Stimulated activated naive CD4-positive, alpha-beta T cell (primary cell): ENCODE results near the gene RSRC1.
"Not testable (repeated sequence)": the region's sequence is repeated elsewhere in the genome, so short reads cannot be mapped to it uniquely, and the experiment has no call there.

Experiments used
- DNase-seq, 6 experiments: peaks; one replicate each; lab custom pipeline; 2025; lab: John Stamatoyannopoulos, UW

Gene RSRC1

DNA sequence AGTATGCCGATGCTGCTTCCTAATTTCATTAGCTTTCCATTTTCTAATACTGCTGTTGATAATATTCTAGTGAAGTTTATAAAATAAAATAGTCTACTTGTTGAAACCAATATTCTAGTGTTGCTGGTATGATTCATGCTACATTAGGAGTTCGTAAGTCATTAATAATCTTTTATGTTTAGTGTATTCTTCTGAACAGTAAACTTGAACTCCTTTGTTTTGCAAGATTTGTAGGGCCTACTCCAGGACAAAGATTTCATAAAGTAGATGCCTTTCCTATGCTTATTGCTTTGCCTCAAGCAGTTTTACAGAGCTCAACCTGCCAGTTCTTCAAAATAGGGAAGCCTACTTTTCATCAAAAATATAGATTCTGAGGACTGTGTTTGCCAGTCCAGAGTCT is 111.5 kb downstream of the RSRC1 start:
- DNase-seq: no peak

DNA sequence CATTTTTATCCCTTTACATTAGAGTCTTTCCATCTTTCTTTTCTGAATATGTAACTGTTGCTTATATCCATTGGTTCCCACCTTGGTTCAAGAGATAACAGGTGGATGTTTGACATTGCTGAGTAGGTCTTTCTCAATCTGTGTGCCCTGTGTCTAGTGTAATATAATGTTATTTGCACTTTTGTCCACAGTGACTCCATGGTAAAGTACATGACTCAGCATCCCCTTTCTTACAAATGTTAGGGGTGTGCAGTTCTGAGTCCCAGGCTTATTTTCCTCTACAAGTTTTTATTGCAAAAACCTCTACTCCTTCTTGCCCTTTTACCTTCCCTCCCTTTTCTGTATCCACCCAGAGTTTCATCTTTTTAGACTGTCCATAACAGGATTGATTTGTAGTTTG is 116.5 kb downstream of the RSRC1 start:
- no peak for DNase-seq

DNA sequence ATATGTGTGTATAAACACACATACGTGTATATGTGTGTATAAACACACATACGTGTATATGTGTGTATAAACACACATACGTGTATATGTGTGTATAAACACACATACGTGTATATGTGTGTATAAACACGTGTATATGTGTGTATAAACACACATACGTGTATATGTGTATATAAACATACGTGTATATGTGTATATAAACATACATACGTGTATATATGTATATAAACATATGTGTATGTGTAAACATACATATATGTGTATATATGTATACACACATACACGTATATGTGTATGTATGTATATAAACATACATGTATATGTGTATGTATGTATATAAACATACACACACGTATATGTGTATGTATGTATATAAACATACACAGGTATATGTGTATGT is 119.1 kb downstream of the RSRC1 start:
- DNase-seq: not testable (repeated sequence)

DNA sequence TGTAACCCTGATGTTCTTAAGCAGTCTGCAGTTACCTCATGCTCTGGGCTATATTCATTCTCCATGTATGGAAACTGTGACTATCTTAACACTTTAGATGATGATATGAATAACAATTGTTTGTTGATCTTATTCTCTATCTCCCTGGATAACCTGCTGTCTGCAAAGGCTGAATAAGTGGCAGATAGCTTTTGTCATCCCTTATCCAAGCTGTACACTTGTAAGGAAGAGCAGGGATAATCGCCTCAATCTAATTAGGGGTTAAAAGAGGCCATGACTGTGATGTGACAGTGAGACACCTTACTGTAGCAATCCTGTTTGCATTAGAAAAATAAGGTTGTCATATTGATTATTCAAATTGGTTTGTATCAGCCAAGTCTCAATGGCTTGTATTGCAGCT is 123.9 kb downstream of the RSRC1 start:
- DNase-seq: no peak

DNA sequence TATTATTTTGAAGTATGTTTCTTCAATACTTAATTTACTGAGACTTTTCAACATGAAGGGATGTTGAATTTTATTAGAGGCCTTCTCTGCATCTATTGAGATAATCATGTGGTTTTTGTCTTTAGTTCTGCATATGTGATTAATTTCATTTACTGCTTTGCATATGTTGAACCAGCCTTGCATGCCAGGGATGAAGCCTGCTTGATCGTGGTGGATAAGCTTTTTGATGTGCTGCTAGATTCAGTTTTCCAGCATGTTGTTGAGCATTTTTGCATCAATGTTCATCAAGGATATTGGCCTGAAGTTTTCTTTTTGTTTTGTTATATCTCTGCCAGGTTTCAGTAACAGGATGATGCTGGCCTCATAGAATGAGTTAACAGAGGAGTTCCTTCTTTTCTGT is 134.4 kb downstream of the RSRC1 start:
- no peak for DNase-seq

DNA sequence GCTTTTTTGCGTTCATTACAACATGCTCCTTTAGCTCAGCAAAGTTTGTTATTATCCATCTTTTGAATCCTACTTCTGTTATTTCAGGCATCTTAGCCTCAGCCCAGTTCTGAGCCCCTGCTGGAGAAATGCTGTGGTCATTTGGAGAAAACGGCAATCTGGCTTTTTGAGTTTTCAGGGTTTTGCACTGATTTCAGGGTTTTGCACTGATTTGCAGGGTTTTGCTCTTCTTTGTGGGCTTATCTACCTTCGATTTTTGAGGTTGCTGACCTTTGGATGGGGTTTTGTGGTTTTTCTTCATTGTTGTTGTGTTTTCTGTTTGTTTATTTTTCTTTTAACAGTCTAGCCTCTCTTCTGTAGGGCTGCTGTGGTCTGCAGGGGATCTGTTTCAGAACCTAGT is 137.4 kb downstream of the RSRC1 start:
- no peak for DNase-seq

DNA sequence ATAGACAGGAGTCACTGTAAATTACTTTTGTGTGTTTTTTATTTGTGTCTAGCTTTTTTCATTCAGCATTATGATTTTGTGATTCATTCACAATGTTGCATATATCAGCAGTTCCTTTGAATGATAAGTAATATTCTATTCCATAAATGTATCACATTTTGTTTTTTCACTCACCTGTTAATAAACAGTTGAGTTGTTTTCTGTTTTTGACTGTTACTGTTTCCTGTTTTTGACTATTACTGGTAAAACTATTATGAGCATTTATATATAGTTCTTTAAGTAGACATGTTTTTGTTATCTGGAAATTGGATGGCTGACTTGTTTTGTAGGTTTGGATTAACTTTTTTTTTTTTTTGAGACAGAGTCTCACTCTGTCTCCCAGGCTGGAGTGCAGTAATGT is 138.4 kb downstream of the RSRC1 start:
- no peak for DNase-seq

DNA sequence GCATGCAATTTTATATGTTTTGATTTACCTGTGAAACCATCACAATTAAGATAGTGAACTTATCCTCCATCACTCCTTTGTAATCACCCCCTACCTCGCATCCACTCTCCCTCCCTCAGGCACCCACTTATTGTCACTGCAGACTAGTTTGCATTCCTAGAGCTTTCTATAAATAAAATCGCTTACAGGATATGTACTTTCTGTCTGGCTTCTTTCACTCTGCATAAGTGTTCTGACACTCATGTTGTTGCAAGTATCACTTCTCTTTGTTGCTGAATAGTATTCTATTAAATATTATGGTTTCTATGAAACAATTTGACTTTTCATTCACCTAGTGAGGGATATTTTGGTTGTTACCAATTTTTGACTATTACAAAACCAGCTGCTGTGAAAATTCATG is 139.3 kb downstream of the RSRC1 start:
- DNase-seq: no peak

DNA sequence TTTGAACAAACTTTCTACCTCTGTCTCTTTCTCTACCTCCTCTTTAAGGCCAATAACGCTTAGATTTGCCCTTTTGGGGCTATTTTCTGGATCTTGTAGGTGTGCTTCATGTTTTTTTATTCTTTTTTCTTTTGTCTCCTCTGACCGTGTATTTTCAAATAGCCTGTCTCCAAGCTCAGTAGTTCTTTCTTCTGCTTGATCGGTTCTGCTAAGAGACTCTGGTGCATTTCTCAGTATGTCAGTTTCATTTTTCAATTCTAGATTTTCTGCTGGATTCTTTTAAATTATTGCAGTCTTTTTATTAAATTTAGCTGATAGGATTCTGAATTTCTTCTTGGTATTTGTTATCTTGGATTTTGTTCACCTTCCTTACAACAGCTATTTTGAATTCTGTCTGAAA is 148.7 kb downstream of the RSRC1 start:
- no peak for DNase-seq

DNA sequence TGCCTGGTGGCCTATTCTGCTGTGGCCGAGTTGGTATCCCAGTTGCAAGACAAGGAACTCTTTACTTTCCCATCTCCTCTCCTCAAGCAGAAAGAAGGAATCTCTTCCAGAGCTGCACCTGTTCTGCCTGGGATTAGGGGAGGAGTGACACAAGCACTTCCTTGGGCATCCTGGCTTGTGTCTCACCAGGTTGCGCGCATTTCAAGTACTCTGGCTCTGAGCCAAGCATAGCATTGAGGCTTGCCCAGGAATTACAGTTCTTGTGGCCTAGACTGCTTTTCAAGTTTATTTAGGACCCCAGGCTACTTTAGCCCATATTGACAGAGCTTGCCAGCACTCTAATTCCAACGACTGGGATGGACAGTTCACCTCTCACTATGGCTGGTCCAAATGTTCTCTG is 150.5 kb downstream of the RSRC1 start:
- no peak for DNase-seq

DNA sequence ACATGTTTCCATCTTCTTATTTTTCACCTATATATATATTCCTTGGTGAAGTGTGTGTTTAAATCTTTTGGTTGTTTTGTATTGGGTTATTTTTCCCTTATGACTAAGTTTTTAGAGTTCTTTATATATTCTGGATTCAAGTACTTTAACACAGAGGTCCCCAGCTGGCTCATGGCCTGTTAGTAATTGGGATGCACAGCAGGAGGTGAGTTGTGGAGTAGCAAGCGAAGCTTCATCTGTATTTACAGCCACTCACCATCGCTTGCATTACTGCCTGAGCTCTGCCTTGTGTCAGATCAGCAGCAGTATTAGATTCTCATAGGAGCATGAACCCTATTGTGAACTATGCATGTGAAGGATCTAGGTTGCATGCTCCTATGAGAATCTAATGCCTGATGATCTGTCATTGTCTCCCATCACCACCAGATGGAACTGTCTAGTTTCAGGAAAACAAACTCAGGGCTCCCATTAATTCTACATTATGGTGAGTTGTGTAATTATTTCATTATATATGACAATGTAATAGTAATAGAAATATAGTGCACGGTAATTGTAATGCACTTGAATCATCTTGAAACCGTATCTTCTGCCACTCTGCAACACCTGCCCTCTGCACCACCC is 151.6 kb downstream of the RSRC1 start:
- DNase-seq: no peak

DNA sequence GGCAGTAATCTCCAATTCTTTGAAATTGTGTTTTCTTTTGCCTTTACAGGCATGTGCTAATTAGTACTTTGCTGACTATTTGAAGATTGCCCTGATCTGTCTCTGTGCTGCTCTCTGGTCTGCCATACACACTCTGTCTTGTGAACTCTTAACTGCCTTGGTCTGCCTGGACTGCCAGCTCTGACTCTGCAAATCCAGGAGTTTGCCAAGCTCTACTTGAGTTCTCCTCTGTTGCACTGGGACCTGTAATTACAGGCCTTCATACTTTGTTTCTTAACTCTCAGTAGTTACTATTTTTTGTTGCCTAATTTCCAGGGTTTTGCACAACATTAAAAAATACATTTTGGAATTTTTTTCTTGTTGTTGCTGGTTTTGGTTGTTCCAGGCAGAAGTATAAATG is 155.0 kb downstream of the RSRC1 start:
- no peak for DNase-seq

DNA sequence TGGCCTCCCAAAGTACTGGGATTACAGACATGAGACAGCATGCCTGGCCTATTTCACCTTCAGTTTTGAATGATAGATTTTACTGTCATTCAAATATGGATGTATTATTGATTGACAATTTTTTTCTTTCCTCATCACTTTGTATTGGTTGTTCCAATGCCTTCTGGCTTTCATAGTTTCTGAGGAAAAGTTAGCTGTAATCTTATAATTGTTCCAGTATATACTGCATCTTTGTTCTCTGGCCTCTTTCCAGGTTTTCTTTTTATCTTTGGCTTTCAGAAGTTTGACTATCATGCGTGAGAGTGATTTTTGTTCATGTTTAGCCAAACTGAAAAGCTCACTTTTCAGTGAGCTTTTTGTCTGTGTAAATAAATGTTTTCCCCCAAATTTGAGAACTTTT is 157.1 kb downstream of the RSRC1 start:
- no peak for DNase-seq

DNA sequence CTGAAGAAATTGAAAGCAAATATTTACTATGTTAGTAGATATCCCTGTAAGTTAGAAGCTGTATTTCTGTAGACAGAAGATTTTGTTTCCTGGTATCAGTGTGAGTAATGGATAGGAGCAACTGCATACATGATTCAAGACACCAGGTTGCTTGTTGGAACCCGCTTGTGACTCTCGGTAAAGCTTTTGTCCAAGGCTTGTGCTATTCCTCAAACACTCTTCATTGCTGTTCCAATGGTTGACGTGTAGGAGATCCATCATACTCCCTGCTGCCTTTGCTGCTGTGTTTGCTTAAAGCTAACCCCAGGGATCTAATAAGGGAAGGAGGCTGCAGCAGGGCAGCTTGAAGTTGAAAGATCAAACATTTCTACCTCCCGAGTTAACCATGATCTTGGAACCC is 160.1 kb downstream of the RSRC1 start:
- DNase-seq: no peak

DNA sequence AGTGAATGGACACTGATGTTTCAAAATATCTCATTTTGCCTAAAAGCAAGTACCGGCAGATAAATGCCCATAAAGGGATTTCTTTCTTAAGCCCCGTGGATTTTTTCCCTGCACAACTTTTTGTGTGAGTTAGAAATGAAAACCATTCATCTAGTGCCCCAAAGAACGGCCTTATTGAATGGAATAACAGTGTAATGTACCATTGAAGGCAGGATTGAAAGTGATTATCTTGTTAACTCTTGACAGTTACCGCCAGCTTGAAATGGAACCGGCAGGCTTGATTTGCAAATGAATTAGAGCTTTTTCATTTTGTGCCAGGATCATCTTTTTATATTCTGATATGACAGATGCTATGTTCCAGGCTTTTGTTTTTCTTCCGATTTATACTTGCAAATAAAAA is 162.2 kb downstream of the RSRC1 start:
- no peak for DNase-seq

DNA sequence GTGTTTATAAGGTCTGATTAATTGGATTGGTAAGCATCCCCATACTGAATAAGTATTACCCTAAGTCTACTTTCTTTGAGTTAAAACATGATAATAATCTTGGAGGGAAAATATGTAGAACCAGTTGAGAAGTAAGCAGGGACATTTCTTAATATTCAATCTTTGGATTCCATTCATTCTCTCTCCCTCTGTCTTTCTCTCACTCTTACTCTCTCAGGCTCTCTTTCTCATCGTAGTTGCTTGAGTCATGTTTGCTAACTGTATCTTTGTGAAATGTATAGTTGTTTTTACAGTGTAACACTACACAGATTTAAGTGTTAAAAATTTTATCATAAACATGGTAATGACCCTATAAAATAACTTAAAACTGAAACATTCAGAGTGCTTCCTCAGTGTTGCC is 163.8 kb downstream of the RSRC1 start:
- DNase-seq: no peak

DNA sequence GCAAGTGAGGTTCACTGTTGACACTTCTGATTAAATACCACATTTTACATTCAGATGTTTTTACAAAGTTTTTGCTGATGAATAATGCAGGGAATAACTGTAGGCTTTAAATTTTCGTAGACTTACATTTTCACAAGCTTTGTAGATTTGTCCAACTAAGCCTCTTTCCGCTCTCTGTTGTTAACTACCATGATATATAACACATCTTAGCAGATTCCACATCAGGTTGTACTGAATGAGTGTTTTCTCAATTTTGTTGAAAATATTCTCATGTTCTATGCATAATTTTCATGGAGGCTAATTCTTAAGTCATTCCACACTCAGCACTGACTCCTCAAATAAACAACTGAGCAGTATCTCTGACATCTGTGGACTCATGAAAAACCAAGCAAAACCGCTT is 168.3 kb downstream of the RSRC1 start:
- no peak for DNase-seq

DNA sequence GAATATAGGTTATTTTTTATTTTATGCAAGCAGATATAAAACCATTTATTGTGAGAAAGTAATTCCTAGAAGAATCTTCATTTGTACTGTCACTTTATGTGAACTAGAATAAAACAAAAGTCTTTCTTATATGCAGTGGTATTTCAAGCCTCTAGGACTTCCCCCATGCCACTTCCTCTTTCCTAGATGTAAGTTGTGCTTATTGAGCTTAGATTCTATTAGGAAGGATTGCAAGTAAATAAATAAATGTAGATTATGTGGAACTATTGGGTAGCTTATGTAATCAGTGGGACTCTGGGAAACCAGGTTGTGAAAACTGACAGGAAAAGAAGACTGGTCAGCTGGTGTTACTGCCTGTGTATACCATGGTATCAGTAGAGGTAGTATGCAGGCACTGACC is 169.7 kb downstream of the RSRC1 start:
- no peak for DNase-seq

DNA sequence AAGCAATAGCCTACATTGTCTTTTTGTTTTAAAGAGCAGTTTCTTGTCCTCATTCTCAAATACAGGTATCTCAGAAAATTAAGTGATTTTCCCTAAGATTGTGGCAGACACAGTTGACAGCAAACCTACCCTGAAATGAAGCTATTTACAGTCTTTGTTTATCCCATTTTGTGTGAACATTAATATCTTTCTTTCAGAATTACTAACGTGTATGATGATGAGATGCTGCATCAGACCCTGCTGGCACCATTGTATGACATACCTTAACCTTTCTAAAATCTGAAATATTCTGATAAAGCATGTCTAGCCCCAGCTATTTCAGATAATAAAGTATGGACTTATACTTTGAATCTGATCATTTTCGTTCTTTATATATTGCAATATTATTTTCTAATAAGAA is 185.9 kb downstream of the RSRC1 start:
- DNase-seq: no peak

DNA sequence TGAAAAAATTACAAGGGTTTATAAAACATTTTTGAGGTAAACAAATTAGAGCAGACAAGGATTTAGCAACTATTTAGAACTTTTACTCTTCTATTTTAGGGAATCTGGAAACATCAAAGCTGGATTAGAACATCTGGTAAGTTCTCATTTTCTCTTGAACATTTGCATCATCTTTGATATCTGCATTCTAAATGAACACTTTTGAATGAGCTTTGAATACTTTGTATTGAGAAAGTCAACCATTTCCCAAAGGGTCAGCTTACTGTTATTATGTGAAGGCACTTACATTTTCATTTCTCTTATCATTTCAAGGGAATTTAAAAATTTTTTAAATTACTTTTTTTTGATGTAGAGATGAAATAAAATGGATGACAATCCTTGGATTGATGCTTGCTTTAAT is 188.1 kb downstream of the RSRC1 start:
- no peak for DNase-seq

DNA sequence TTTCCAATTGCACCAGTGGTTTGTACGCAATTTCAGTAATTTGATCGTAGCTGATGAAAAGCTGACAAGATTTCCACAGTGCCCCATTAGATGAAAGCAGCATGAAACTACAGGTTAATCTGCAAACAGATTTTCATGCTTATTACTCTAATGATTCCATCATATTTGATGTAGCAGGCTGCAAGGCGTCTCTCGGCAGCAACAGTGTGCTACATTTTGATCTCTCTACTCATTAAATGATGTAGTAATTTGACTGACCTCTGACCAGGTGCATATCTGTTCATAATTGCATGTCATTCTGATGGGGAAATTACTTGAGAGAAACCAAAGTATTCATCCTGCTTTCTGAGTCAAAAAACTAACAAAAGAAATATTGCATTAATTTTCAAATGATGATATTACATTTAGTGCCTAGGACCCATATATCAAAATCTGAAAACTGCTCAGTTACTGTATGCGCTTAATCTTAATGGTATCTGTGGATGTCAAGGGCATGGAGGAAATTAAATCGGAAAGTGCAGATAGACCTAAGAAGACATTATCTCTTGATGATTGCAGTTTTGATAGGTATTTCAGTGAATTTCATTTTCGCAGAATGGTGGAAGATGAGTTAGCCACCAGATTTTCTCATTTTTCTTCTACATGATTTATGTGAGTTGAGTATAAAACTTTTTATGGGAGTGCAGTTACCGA is 198.5 kb downstream of the RSRC1 start:
- no peak for DNase-seq

DNA sequence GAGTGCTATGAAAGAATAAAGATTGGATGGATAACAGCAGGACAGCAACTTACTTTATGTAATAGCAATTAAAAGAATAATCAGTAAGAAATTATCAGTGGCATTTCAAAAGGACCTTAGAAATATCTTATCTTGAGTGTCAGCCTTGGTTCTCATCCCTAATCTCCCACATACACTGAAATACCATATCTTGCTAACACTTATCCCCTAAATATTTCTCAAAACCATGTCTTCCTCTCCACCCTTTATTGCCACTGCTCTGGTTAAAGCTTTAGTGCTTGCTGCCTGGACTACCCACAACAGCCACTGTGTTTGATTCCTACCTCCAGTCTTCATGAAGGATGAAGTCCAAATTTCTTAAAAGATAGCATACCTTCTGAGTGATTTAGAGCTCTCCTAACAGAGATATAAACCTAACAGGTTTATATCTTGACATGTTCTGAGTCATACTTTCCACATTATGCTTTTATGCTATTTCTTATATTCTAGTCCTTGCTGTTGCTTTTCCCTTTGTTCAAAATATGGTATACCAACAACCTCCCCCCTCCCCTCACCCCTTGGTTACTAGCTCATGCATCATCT is 202.8 kb downstream of the RSRC1 start:
- no peak for DNase-seq

DNA sequence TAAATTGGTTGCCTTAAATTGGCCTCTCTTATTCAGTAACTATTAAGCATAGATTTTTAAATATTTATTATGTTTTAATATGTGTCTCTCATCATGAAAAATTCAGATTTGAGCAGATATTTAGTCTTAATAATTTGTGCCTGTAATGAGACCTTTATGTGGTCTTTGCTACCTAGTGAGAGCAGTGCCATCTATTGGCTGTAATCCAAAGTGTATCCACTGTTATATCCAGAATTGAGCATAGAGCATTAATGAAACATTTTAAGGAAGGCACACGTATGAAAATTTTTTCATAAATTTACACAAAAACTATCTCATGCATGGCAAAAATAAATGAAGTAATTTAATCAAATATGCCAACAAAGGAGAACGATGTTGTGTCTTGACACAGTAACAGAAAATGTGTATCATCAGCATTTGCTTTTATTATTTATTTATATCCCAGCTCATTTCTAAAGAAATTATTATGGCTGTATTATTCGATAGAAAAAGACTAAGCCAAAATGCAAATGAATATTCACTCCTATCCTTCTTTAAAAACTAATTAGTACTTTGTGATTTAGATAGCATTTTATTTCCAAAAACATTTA is 203.5 kb downstream of the RSRC1 start:
- peak in 1 of 6 experiments; percentile 1 for DNase-seq
